Right cardiac atrium (tissue), 5 donors: ENCODE measurements around the gene P4HTM. TPM values are rescaled to one million over a fixed set of nuclear protein-coding genes. Genes with fewer than 3 reads are reported as not detected.

Experiments used
- ATAC-seq, 2 donors: fragments of 200-7000 bp; cut with Tn5 transposase; one replicate each; pipeline versions ENCODE4 v1.8.0 to v1.9.1; 2020; ENCODE audit warnings: moderate library complexity in 2 of 2, mild to moderate bottlenecking in 1 of 2
- DNase-seq, 3 donors: peaks; one replicate each; pipeline ENCODE4 v3.0.0-alpha.2; 2020
- H3K27ac ChIP-seq: one replicate; pipeline ENCODE4 v1.5.1; 2013; ENCODE audit warnings: mild to moderate bottlenecking, low read length, control low read depth, moderate library complexity
- H3K27me3 ChIP-seq: one replicate; pipeline ENCODE4 v1.6.1; 2013; ENCODE audit not compliant: control insufficient read depth, insufficient read depth
- H3K4me1 ChIP-seq: one replicate; pipeline ENCODE4 v1.6.1; 2013; ENCODE audit warnings: low read length; ENCODE audit not compliant: control insufficient read depth, insufficient read depth
- H3K4me3 ChIP-seq: one replicate; pipeline ENCODE4 v1.5.1; 2013; ENCODE audit warnings: low read length, control low read depth
- H3K9me3 ChIP-seq: one replicate; pipeline ENCODE4 v1.6.1; 2013; ENCODE audit warnings: low read length; ENCODE audit not compliant: control insufficient read depth
- WGBS: extraction: QIAGEN DNeasy Blood & Tissue Kit; methylation state at CpG from one replicate; pipeline ENCODE4 v1.1.7; 2013; 5-methylcytosine and 5-hydroxymethylcytosine counted together
- intact Hi-C, 4 donors: fragments of 100-400 bp; cut with DNase I; formaldehyde crosslinking; loops; one replicate each; pipeline versions ENCODE4 v1.11.0 to v1.14.0; 2022 to 2023
- polyA plus RNA-seq: library from polyadenylated mRNA; stranded (reverse); fragments of 200-250 nt; gene quantifications from one replicate; pipeline ENCODE4 v1.2.3, GENCODE V29; 2013
- total RNA-seq, 4 donors: library from RNA; stranded (reverse); fragmentation: NEBNext Ultra II Directional; extraction: Animal tissue kit (Norgen Biotek cat#: 25700); gene quantifications; one replicate each; pipeline ENCODE4 v1.2.1, GENCODE V29; 2021
- donor health status: healthy with polysubstance abuse.
- donor health status: DM: no; HTN: yes; CAD: no.
- donor health status: DM: no; HTN: no; CAD: no.
- donor health status: DM: no; HTN: yes; CAD: no; lungs with severe emphysema.
- donor health status: DM: yes; HTN: yes; CAD: no.

The P4HTM gene
- total and polyA plus RNA-seq, 5 donors = 24.9 to 42.8 (median 39.4) TPM

DNA sequence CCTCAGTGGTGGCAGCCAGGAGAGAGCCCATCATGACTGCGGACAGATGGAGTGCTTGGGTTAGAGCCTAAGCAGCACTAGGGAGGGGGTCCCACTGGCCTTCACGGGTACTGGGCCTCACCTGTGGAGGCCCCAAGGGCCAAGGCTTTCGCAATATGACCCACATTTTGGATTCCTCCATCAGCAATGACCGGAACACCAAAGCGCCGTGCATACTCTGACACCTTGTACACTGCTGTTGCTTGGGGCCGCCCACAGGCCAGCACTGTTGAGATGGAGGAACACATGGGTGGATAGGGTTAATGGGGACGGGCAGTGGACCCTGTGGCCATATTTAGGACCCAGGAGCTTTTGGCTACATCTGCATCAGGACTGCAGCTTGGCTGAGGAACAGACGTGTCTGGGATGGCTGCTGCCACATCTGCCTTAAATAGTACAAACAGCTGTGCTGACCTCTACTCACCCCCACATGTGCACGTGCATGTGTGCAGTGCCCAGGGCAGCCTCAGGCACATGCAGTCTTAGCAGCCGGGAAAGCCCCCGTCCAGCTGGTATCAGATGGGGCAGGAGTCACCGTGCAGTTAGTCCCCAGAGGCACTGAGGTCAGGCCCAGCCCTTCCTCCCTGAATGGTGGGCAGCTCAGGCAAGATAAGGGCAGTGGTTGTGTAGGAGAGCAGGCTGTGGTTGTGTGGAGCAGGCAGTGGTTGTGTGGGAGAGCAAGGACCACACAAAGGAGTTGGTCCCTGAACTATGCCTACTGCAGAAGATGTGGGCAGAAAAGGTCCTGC lies 35.2 kb downstream of the P4HTM start:
- H3K4me1 ChIP-seq = peaks cover 8% of the 10 kb centered on the region
- H3K4me3 ChIP-seq = no peak overlapping the region
- intact Hi-C loops = no loop called here
- DNase-seq (peak in 1 of 3 donors; percentile 41), ATAC-seq (no peak)
- H3K27ac ChIP-seq = no peak overlapping the region
- WGBS = 57% methylated on average over 13 of the region's 13 CpGs
- H3K27me3 ChIP-seq = no peaks in the 10 kb centered on the region
- no peaks in the 10 kb centered on the region for H3K9me3 ChIP-seq

DNA sequence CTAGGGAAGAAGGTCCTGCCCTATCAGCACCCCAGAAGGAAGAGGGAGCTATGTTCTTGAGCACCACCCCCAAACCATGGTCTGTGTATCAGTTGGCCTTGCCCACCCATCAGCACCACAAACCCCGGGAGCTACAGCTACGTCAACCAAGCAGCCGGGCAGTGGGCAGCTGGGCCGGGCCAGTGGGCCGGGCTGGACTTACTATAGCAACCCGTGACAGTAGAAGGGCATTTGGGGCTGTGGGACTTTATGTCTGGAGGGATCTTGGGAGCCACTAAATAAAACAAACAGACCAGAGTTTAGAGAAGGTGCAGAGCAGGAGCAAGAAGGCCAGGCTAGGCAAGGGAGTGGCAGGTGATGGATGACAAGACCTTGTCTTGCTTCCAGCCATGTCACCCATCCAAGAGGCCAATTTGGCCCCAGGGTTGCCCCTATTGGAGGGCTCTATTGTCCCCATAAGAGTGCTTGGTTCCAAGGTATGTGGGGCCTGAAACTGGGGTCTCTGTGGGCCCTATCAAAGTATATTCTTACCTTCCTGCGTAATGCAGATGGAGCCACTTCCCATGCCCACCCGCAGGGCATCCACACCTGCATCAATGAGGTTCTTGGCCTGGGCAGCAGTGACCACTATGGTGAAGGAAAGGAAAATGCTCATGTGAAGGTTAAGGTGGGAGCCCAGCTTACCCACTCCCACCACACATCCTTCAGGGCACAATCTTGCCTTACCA lies 35.9 kb downstream of the P4HTM start:
- peak in 1 of 3 donors; percentile 31 for DNase-seq
- 90% methylated on average over 8 of the region's 8 CpGs for WGBS
- ATAC-seq = no peak
- Histone ChIP-seq H3K27ac (no peak overlapping the region), H3K9me3 (no peaks in the 10 kb centered on the region), H3K4me3 (no peak overlapping the region), H3K4me1 (peaks cover 8% of the 10 kb centered on the region), H3K27me3 (no peaks in the 10 kb centered on the region)
- intact Hi-C loops = no loop called here

DNA sequence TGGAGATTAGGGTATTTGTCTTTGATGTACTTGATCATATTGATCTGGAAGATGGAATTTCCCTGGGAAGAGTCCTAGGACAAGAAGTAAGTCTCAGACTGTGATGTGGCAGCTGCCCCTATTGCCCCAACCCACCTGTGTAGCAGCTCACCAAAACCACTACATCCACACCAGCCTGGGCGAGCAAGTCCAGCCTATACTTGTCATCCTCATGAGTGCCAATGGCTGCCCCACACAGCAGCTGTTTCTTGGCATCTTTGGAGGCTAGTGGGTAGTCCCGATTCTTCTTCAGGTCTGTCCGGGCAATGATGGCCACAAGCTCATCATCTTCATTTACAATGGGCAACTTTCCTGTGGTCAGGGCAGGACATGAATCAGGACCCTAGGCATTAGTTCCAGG lies 36.5 kb downstream of the P4HTM start:
- 92% methylated on average over 3 of the region's 3 CpGs for WGBS
- Histone ChIP-seq H3K4me3 (no peak overlapping the region), H3K9me3 (no peaks in the 10 kb centered on the region), H3K27ac (no peak overlapping the region), H3K27me3 (no peaks in the 10 kb centered on the region), H3K4me1 (peaks cover 8% of the 10 kb centered on the region)
- DNase-seq (peak in 1 of 3 donors; percentile 32), ATAC-seq (no peak)
- intact Hi-C loops = no loop called here

DNA sequence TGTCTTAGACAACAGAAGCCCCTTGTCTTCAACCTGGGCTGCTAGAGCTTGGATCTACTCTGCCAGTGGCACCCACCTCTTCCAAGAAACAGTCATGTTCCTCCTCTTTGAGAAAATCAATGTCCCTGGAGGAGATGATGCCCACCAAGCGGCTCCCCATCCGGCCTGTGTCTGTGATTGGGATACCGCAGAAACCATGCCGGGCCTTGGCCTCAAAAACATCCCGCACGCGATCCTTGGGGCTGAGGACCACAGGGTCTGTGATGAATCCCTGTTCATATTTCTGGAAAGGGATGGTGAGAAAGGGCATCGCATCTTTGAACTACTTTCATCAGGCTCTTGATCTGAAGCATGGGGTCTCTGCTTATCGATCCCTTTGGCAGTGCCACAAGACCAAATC lies 37.6 kb downstream of the P4HTM start:
- WGBS = 95% methylated on average over 9 of the region's 9 CpGs
- DNase-seq (no peak), ATAC-seq (no peak)
- Histone ChIP-seq H3K27me3 (no peaks in the 10 kb centered on the region), H3K9me3 (no peaks in the 10 kb centered on the region), H3K4me3 (no peak overlapping the region), H3K4me1 (peaks cover 8% of the 10 kb centered on the region), H3K27ac (no peak overlapping the region)
- intact Hi-C loops = no loop called here

DNA sequence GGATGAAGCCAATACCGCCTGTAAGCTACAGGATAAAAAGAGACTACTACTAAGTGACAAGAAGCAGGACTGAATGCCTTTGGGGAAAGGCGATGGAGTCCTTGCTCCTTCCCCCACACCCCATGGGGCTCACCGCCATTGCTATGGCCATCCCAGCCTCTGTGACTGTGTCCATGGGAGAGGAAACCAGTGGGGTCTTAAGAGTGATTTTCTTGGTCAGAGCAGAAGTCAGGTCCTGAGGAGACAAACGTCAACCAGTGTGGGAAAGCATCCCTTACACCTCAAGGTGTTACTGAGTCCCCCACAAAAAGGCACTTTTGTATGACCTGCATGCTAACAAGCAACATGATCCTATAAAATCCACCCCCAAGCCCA lies 38.2 kb downstream of the P4HTM start:
- peaks cover 8% of the 10 kb centered on the region for H3K4me1 ChIP-seq
- H3K9me3 ChIP-seq = no peaks in the 10 kb centered on the region
- H3K4me3 ChIP-seq = peak overlapping the region; percentile 66
- WGBS = 78% methylated on average over 4 of the region's 4 CpGs
- peak overlapping the region; percentile 94 for H3K27ac ChIP-seq
- DNase-seq (no peak), ATAC-seq (peak in 1 of 2 donors; percentile 0)
- no peaks in the 10 kb centered on the region for H3K27me3 ChIP-seq
- intact Hi-C loops = no loop called here

DNA sequence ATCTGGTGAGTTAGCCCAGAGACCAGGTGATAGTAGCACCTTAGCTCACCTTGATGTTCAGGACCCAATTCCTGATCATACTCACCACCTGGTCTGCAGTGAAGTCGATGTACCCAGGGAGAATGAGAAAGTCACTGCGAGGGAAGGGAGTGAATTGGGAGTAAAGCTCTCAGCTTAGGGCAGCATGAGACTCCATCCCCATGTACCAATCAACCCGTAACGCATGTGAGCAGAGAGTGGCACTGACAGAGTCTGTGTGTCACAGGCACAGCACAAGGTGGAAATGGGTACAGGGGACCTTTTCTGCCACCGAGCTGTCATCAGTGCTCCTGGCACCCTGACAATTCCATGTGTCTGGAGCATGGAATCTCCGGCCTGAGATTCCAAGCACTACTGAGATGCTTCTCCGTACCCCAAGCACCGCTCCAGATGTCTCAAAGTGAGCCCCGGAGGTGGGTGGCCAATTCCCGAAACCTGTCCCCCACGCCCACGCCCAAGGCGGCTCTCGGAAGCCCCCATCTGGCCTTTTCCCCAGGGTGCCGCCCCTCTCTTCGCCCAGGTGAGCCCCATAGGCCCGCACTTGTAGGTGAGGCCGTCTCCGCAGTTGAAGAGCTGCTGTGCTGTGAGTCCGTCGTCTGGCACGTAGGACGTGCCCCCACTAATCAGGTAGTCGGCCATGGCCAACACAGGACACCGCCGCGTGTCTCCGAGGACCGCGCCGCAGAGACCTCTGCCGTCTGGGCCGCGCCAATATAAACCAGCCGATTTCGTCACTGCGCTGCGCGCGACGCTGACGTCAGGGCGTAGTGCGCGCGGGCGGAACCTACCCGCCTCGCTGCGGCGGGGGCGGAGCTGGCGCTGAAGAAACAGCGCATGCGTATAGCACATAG lies 38.9 kb downstream of the P4HTM start, which contains the start of gene IMPDH2:
IMPDH2 (minus strand) TSS at position 726 of the 890 bp plus-strand sequence; CDS start at position 678, 48 bp downstream.
- peak; percentile 94 to 98 (median 98) for DNase-seq
- 3% methylated on average over 55 of the region's 55 CpGs for WGBS

DNA sequence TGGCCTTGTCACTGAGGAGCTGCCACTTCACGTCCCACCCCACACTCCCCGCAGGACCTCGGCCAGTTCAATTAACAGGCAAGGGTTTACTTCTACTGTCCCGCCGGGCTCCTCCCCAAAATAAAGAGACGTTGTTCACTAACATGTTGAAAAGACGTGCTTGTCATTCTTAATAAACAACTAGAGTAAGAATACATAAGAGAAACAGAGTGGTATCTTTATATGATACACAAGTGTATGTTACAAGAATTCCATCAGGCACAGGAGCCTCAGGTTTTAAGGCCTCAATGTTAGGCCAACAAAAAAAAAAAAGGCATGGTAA lies 39.5 kb downstream of the P4HTM start:
- Histone ChIP-seq H3K4me3 (no peak overlapping the region), H3K9me3 (no peaks in the 10 kb centered on the region), H3K27ac (peak overlapping the region; percentile 49), H3K27me3 (no peaks in the 10 kb centered on the region), H3K4me1 (peaks cover 8% of the 10 kb centered on the region)
- intact Hi-C loops = no loop called here
- ATAC-seq (no peak), DNase-seq (no peak)
- WGBS = 3% methylated on average over 7 of the region's 7 CpGs

More for the DNA sequence above, 38.9 kb downstream of the P4HTM start, which contains the start of gene IMPDH2:
- Histone ChIP-seq H3K9me3 (no peaks in the 10 kb centered on the region), H3K4me3 (peak within 1 kb of the TSS; percentile 66), H3K4me1 (peaks cover 8% of the 10 kb centered on the region), H3K27me3 (no peaks in the 10 kb centered on the region), H3K27ac (peak within 1 kb of the TSS; percentile 94)
- intact Hi-C loops = no loop called here
- ATAC-seq = peak; percentile 92 to 94

DNA sequence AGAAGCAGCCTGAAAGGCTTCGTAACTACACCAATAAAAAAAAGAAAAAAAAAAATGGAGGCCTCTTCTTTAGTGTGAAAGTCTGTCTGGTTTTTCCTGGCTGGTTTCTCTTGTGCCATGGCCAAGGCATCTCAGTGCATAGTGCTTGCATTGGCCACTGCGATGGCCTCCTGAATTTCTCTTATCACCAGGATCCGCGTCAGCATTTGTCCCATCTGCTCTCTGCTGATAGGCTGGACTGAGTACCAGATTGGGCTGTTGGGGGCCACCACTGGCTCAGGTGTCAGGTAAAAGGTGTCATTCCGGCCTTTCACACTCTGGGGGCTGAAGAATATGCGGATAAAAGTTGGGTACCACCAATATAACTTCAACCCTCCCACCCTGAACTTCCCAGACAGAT lies 40.3 kb downstream of the P4HTM start:
- intact Hi-C loops = no loop called here
- no peaks in the 10 kb centered on the region for H3K9me3 ChIP-seq
- WGBS = 84% methylated on average over 6 of the region's 6 CpGs
- H3K4me1 ChIP-seq = peaks cover 8% of the 10 kb centered on the region
- no peak overlapping the region for H3K27ac ChIP-seq
- ATAC-seq (no peak), DNase-seq (no peak)
- no peak overlapping the region for H3K4me3 ChIP-seq
- H3K27me3 ChIP-seq = no peaks in the 10 kb centered on the region

DNA sequence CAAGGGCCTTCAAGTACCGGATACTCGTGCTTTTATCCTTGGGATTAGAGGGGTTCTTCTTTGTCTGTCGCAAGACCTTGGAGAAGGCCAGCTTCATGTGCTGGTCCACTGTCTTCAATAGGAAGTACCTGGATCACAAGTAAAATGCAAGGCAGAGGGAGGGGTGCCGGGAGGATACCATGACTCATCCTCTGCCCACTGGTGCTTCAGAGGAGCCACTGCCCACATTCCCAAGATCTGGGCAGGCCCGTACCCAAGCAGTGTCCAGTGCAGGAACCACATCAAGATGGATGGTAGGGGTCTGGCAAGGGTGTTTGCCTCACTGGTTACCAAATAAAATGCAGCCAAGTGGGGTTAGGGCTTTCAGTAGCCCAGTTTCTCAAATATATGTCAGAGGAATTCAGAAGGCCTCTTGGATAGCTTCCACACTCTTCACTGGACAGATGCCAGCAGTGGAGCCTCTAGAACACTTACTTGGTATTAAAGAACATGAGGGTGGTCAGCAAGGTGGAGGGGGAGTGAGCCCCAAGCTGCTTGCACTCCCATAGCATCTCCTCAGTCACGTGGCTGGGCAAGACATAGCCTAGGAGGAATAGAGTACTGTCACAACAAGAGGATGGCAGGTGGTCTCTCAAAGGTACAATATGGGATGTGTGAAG lies 42.7 kb downstream of the P4HTM start:
- Histone ChIP-seq H3K9me3 (no peaks in the 10 kb centered on the region), H3K4me3 (no peak overlapping the region), H3K4me1 (peaks cover 8% of the 10 kb centered on the region), H3K27me3 (no peaks in the 10 kb centered on the region), H3K27ac (no peak overlapping the region)
- intact Hi-C loops = no loop called here
- ATAC-seq (no peak), DNase-seq (no peak)
- WGBS = 85% methylated on average over 6 of the region's 6 CpGs

DNA sequence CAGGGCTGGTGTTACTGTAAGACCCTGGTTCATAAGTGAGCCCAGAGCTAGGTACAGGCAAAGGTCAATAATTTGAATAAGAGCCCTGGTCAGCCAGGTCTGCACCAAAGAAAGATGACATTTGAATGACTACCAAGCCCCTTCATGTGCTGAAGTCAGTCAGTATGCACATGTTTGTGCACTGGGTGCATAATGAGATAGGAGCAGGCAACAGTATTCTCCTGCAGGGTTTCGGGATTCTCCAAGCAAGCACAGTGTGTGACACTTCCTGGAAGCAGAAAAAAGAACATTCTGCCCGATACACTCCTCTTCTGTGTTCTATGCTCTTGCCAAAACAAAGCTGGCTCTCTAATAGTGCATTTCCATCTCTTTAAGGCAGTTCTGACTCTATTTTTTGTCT lies 44.6 kb downstream of the P4HTM start:
- ATAC-seq = no peak
- no peak overlapping the region for H3K4me3 ChIP-seq
- no peaks in the 10 kb centered on the region for H3K9me3 ChIP-seq
- no peaks in the 10 kb centered on the region for H3K27me3 ChIP-seq
- WGBS = 90% methylated on average over 2 of the region's 2 CpGs
- no peak overlapping the region for H3K27ac ChIP-seq
- DNase-seq = no peak
- no peaks in the 10 kb centered on the region for H3K4me1 ChIP-seq
- intact Hi-C loops = no loop called here
